ENCODE data around the gene IFIT2.
"Not testable (repeated sequence)": the region's sequence is repeated elsewhere in the genome, so short reads cannot be mapped to it uniquely, and the experiment has no call there.

DNA sequence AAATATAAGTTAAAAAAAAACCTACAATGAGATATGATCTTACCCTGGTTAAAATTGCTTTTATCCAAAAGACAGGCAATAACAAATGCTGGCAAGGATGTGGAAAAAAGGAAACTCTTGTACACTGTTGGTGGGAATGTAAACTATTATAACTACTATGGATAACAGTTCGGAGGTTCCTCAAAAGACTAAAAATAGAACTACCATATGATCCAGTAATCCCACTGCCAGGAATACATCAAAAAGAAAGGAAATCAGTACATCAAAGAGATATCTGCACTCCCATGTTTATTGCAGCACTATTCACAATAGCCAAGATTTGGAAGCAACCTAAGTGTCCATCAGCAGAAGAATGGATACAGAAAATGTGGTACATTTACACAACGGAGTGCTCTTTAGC, 24.0 kb downstream of the IFIT2 start:
- not testable (repeated sequence) for TF ChIP-seq POLR2AphosphoS5, POLR2A (IDR thresholded peaks at IDR 0.05)
- TF ChIP-seq, protein P1, sequence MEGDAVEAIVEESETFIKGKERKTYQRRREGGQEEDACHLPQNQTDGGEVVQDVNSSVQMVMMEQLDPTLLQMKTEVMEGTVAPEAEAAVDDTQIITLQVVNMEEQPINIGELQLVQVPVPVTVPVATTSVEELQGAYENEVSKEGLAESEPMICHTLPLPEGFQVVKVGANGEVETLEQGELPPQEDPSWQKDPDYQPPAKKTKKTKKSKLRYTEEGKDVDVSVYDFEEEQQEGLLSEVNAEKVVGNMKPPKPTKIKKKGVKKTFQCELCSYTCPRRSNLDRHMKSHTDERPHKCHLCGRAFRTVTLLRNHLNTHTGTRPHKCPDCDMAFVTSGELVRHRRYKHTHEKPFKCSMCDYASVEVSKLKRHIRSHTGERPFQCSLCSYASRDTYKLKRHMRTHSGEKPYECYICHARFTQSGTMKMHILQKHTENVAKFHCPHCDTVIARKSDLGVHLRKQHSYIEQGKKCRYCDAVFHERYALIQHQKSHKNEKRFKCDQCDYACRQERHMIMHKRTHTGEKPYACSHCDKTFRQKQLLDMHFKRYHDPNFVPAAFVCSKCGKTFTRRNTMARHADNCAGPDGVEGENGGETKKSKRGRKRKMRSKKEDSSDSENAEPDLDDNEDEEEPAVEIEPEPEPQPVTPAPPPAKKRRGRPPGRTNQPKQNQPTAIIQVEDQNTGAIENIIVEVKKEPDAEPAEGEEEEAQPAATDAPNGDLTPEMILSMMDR (IDR thresholded peaks at IDR 0.05): not testable (repeated sequence)

All from breast epithelium (tissue), 3 donors.